Stimulated activated CD8-positive, alpha-beta memory T cell treated with anti-CD3 and anti-CD28 coated beads, Interleukin-7, amount 100 ng/mL, for 48 hours (primary cell): ENCODE results near the gene SYT1.

Experiments used
- DNase-seq, 2 donors: peaks; one replicate each; pipeline ENCODE4 v3.0.0-alpha.2; 2020; ENCODE audit warnings: low read depth in 1 of 2; ENCODE audit errors: extremely low read depth in 1 of 2

The SYT1 gene

GRCh38 chr12:79055926-79056674 lies 191.5 kb downstream of the SYT1 start:
- no peak for DNase-seq

GRCh38 chr12:79056775-79057174 lies 192.2 kb downstream of the SYT1 start:
- no peak for DNase-seq

- no peak for DNase-seq
These were observed 193.0 kb downstream of the SYT1 start for GRCh38 chr12:79057540-79057939.

- no peak for DNase-seq
These were observed 193.8 kb downstream of the SYT1 start for GRCh38 chr12:79058342-79058741.

GRCh38 chr12:79059557-79059956 lies 195.0 kb downstream of the SYT1 start:
- no peak for DNase-seq

GRCh38 chr12:79063258-79063657 lies 198.7 kb downstream of the SYT1 start:
- DNase-seq: no peak

- no peak for DNase-seq
These were observed 203.4 kb downstream of the SYT1 start for GRCh38 chr12:79067977-79068376.

GRCh38 chr12:79069009-79069408 lies 204.4 kb downstream of the SYT1 start:
- no peak for DNase-seq

GRCh38 chr12:79071498-79071897 lies 206.9 kb downstream of the SYT1 start:
- no peak for DNase-seq

- no peak for DNase-seq
These were observed 208.9 kb downstream of the SYT1 start for GRCh38 chr12:79073506-79073905.

- no peak for DNase-seq
These were observed 218.0 kb downstream of the SYT1 start for GRCh38 chr12:79082595-79082994.

- no peak for DNase-seq
These were observed 218.6 kb downstream of the SYT1 start for GRCh38 chr12:79083181-79083580.

GRCh38 chr12:79085106-79085682 lies 220.6 kb downstream of the SYT1 start:
- DNase-seq: no peak

GRCh38 chr12:79086541-79087296 lies 222.1 kb downstream of the SYT1 start:
- no peak for DNase-seq

GRCh38 chr12:79098530-79098929 lies 234.0 kb downstream of the SYT1 start:
- DNase-seq: no peak

- DNase-seq: no peak
These were observed 244.4 kb downstream of the SYT1 start for GRCh38 chr12:79108962-79109361.

GRCh38 chr12:79114896-79115295 lies 250.3 kb downstream of the SYT1 start:
- no peak for DNase-seq

GRCh38 chr12:79115743-79116142 lies 251.2 kb downstream of the SYT1 start:
- DNase-seq: no peak

GRCh38 chr12:79119796-79120195 lies 255.2 kb downstream of the SYT1 start:
- no peak for DNase-seq

- no peak for DNase-seq
These were observed 256.9 kb downstream of the SYT1 start for GRCh38 chr12:79121486-79121885.

- DNase-seq: no peak
These were observed 259.8 kb downstream of the SYT1 start for GRCh38 chr12:79124385-79124784.

- no peak for DNase-seq
These were observed 260.8 kb downstream of the SYT1 start for GRCh38 chr12:79125358-79125757.
